ENCODE measurements around the gene EMCN. TPM values are rescaled to one million over a fixed set of nuclear protein-coding genes. Genes with fewer than 3 reads are reported as not detected.

The EMCN gene
- total and polyA plus RNA-seq, 4 donors = 13.9 to 56.6 (median 16.0) TPM

DNA sequence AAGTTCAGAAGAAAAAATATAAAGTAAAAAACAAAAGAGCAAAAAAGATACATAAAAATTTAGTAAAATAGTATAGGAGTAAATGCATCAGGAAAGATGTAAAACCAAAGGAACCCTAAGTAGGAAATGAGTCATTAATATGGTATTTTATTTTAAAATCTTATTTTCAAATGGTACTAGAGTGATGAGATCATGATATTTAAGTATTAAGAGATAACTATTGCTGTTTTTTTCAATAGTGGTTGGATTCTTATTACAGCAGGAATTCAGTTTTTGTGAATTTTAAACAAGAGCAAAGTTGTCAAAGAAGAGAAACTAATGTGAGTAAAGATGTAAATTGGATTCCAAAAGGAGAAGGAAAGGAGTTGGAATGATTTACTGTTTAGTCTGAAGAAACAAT is 20.0 kb downstream of the EMCN start:
- H3K27me3 ChIP-seq (ENCODE audit: control insufficient read depth, insufficient read depth, low read length) = no peaks in the 10 kb centered on the region
- DNase-seq (ENCODE audit: low read depth in 4 of 6, low spot score in 6 of 6) = no peak
- H3K27ac ChIP-seq (ENCODE audit: low read depth, low read length) = no peak overlapping the region
- no peaks in the 10 kb centered on the region for H3K36me3 ChIP-seq (ENCODE audit: control insufficient read depth, insufficient read depth, low read length)
- H3K4me3 ChIP-seq (ENCODE audit: low read depth, low read length) = no peak overlapping the region
- no peaks in the 10 kb centered on the region for H3K9me3 ChIP-seq (ENCODE audit: control insufficient read depth, insufficient read depth, low read length)
- no peaks in the 10 kb centered on the region for H3K4me1 ChIP-seq (ENCODE audit: control insufficient read depth, insufficient read depth, low read length)

DNA sequence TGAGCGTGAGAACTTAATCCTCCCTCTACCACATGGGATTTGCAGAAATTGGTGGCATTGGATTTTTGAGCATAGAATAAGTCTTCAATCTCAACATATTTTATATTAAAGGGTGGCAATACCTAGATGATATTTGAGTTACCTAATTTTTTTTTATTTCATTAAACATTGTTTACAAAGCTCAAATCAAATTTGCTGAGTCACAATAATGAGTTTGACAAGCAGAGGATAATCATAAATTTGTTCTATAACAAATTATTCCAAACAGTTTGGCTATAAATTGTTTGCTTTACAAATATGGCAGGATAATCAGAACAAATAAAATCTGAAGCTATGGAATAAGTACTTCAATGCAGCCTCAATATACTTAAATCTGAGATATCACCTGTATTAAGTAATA is 22.7 kb downstream of the EMCN start:
- Histone ChIP-seq H3K27me3 (ENCODE audit: control insufficient read depth, insufficient read depth, low read length) (no peaks in the 10 kb centered on the region), H3K4me3 (ENCODE audit: low read depth, low read length) (no peak overlapping the region), H3K9me3 (ENCODE audit: control insufficient read depth, insufficient read depth, low read length) (peaks cover 2% of the 10 kb centered on the region), H3K36me3 (ENCODE audit: control insufficient read depth, insufficient read depth, low read length) (no peaks in the 10 kb centered on the region), H3K4me1 (ENCODE audit: control insufficient read depth, insufficient read depth, low read length) (no peaks in the 10 kb centered on the region), H3K27ac (ENCODE audit: low read depth, low read length) (no peak overlapping the region)
- no CpG with 5 or more reads among the region's 1 CpG for WGBS (ENCODE audit: insufficient coverage)
- no peak for DNase-seq (ENCODE audit: low read depth in 4 of 6, low spot score in 6 of 6)

DNA sequence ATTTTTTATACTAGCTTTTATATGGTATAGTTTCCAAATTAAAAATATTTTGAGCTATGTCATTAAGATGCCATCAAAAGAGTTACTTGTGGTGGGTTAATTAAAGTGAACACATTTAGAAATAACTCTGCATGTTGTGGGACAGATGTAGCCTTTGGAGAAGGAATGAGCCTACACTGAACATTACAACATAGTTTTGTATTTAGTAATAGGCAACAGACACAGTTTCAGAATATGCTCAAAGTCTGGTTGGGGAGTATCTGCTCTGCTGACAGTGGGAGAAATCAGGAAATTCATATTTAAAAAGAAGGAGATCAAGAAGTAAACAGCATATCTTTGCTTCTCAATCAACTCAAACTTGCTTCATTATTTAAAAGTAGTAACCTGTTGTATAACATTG is 23.7 kb downstream of the EMCN start:
- no peak overlapping the region for H3K27ac ChIP-seq (ENCODE audit: low read depth, low read length)
- H3K36me3 ChIP-seq (ENCODE audit: control insufficient read depth, insufficient read depth, low read length) = no peaks in the 10 kb centered on the region
- no peaks in the 10 kb centered on the region for H3K4me1 ChIP-seq (ENCODE audit: control insufficient read depth, insufficient read depth, low read length)
- no peaks in the 10 kb centered on the region for H3K27me3 ChIP-seq (ENCODE audit: control insufficient read depth, insufficient read depth, low read length)
- peaks cover 2% of the 10 kb centered on the region for H3K9me3 ChIP-seq (ENCODE audit: control insufficient read depth, insufficient read depth, low read length)
- DNase-seq (ENCODE audit: low read depth in 4 of 6, low spot score in 6 of 6) = no peak
- H3K4me3 ChIP-seq (ENCODE audit: low read depth, low read length) = no peak overlapping the region

DNA sequence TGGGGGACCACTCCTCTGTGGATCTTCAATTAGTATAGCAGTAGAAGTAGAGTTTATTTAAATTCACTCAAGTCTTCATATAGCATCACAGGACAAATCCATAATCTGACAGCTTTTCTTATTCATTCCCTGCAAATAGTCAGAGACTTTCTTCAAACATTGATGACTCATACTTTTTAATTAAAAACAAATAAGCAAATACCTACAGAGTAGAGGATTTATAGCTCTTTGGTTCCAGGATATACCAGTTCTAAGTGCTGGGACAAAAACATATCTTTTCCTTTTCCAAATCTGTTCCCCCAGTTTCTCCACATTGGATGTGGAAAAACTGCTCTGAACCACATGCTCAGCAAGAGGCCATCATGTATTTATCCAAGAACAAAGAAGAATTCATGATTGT is 24.1 kb downstream of the EMCN start:
- H3K27me3 ChIP-seq (ENCODE audit: control insufficient read depth, insufficient read depth, low read length) = no peaks in the 10 kb centered on the region
- peaks cover 2% of the 10 kb centered on the region for H3K9me3 ChIP-seq (ENCODE audit: control insufficient read depth, insufficient read depth, low read length)
- H3K4me3 ChIP-seq (ENCODE audit: low read depth, low read length) = no peak overlapping the region
- no peak overlapping the region for H3K27ac ChIP-seq (ENCODE audit: low read depth, low read length)
- no peak for DNase-seq (ENCODE audit: low read depth in 4 of 6, low spot score in 6 of 6)
- no peaks in the 10 kb centered on the region for H3K4me1 ChIP-seq (ENCODE audit: control insufficient read depth, insufficient read depth, low read length)
- H3K36me3 ChIP-seq (ENCODE audit: control insufficient read depth, insufficient read depth, low read length) = no peaks in the 10 kb centered on the region

DNA sequence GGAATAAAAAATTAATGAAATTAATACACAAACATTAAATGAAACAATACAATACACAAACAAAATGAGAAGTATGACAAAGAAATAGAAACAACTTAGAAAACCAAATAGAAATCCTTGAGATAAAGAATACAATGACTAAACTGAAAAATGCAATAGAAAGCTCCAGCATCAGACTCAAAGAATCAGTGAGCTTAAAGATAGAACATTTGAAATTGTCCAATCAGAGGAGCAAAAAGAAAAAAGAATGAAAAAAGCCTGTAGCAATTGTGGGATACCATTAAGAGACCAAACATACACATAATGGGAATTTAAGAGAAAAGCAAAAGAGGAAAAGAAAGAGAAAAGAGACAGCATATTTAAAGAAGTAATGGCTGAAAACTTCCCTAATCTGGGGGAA is 25.7 kb downstream of the EMCN start:
- Histone ChIP-seq H3K27me3 (ENCODE audit: control insufficient read depth, insufficient read depth, low read length) (no peaks in the 10 kb centered on the region), H3K4me1 (ENCODE audit: control insufficient read depth, insufficient read depth, low read length) (no peaks in the 10 kb centered on the region), H3K4me3 (ENCODE audit: low read depth, low read length) (no peak overlapping the region), H3K27ac (ENCODE audit: low read depth, low read length) (no peak overlapping the region), H3K36me3 (ENCODE audit: control insufficient read depth, insufficient read depth, low read length) (no peaks in the 10 kb centered on the region), H3K9me3 (ENCODE audit: control insufficient read depth, insufficient read depth, low read length) (peaks cover 2% of the 10 kb centered on the region)
- no peak for DNase-seq (ENCODE audit: low read depth in 4 of 6, low spot score in 6 of 6)

DNA sequence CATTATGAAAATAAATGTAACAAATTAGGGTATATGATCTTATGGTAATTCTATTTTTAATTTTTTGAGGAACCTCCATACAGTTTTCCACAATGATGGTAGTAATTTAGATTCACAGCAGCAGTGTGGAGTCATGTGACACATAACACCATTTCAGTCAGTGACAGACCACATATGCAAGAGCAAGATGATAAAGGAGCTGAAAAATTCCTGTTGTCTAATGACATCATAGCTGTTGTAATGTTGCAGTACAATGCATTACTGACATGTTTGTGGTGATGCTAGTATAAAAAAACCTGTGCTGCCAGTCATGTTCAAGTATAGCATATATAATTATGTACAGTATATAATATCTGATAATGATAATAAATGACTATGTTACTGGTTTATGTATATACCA is 28.5 kb downstream of the EMCN start:
- Histone ChIP-seq H3K27ac (ENCODE audit: low read depth, low read length) (no peak overlapping the region), H3K4me1 (ENCODE audit: control insufficient read depth, insufficient read depth, low read length) (no peaks in the 10 kb centered on the region), H3K27me3 (ENCODE audit: control insufficient read depth, insufficient read depth, low read length) (no peaks in the 10 kb centered on the region), H3K4me3 (ENCODE audit: low read depth, low read length) (no peak overlapping the region), H3K36me3 (ENCODE audit: control insufficient read depth, insufficient read depth, low read length) (no peaks in the 10 kb centered on the region), H3K9me3 (ENCODE audit: control insufficient read depth, insufficient read depth, low read length) (peaks cover 2% of the 10 kb centered on the region)
- no peak for DNase-seq (ENCODE audit: low read depth in 4 of 6, low spot score in 6 of 6)

DNA sequence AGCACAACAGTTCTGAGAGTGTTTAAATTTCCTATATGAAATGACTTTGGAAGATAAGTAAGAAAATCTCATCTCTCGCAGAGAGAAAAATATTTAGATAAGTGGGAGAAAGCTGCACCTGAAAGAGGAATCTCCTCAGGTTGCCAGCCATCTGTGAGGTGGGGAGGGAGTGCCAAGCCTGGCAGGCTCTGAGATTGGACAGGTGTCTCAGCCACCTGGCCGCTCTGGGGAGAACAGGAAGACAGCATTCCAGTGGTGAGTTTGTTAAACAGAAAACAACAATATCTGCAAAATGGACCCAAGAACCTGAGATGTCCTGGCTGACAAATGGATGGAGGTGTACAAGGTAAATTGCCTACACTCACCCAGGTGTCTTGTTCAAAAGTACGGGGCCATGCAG is 31.3 kb downstream of the EMCN start:
- WGBS (ENCODE audit: insufficient coverage) = 86% methylated on average over 1 of the region's 3 CpGs
- Histone ChIP-seq H3K36me3 (ENCODE audit: control insufficient read depth, insufficient read depth, low read length) (no peaks in the 10 kb centered on the region), H3K27ac (ENCODE audit: low read depth, low read length) (no peak overlapping the region), H3K27me3 (ENCODE audit: control insufficient read depth, insufficient read depth, low read length) (no peaks in the 10 kb centered on the region), H3K4me1 (ENCODE audit: control insufficient read depth, insufficient read depth, low read length) (no peaks in the 10 kb centered on the region), H3K9me3 (ENCODE audit: control insufficient read depth, insufficient read depth, low read length) (no peaks in the 10 kb centered on the region), H3K4me3 (ENCODE audit: low read depth, low read length) (no peak overlapping the region)
- DNase-seq (ENCODE audit: low read depth in 4 of 6, low spot score in 6 of 6) = no peak

DNA sequence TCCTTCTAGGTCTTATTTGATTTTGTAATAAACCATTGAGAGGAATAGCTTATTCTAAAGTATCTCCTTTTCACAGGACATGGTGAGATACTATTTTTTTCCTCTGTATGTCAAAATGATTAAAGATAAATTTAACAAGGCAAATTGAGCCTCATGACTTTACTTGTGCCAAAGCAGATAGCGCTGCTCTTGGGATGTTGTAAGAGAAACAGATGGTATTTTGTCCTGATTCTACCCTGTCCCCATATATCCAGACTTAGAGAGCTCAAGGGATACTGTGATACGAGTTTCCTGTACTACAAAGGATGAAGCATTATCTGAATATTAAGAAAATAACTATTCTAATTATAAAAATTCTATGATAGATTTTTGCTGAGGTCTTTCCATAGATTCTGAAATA is 34.0 kb downstream of the EMCN start:
- no peak for DNase-seq (ENCODE audit: low read depth in 4 of 6, low spot score in 6 of 6)
- no peak overlapping the region for H3K27ac ChIP-seq (ENCODE audit: low read depth, low read length)

DNA sequence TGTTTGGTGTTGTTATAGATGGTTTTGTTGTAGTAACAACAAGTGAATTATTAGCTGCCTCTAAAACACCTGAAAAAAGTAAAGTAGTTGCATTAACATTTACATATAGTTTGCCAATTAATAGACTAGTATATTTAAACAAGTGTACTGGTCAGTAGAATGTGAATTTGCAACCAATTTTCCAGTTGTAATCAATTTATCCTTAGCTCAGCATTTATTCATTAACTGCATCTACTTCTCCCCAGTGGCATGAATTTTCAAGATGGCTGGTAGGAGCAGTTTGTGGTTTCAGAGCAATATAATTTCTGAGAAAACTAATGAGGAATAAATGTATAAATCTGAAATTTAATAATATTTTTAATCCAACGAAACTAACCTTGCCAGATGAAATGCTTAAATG is 37.9 kb downstream of the EMCN start:
- Histone ChIP-seq H3K27me3 (ENCODE audit: control insufficient read depth, insufficient read depth, low read length) (no peaks in the 10 kb centered on the region), H3K4me1 (ENCODE audit: control insufficient read depth, insufficient read depth, low read length) (no peaks in the 10 kb centered on the region), H3K27ac (ENCODE audit: low read depth, low read length) (no peak overlapping the region), H3K36me3 (ENCODE audit: control insufficient read depth, insufficient read depth, low read length) (no peaks in the 10 kb centered on the region), H3K9me3 (ENCODE audit: control insufficient read depth, insufficient read depth, low read length) (no peaks in the 10 kb centered on the region), H3K4me3 (ENCODE audit: low read depth, low read length) (no peak overlapping the region)
- no CpG with 5 or more reads among the region's 1 CpG for WGBS (ENCODE audit: insufficient coverage)
- no peak for DNase-seq (ENCODE audit: low read depth in 4 of 6, low spot score in 6 of 6)

More for the DNA sequence above, 34.0 kb downstream of the EMCN start:
- H3K4me1 ChIP-seq (ENCODE audit: control insufficient read depth, insufficient read depth, low read length) = no peaks in the 10 kb centered on the region
- no peaks in the 10 kb centered on the region for H3K27me3 ChIP-seq (ENCODE audit: control insufficient read depth, insufficient read depth, low read length)
- WGBS (ENCODE audit: insufficient coverage) = no CpG with 5 or more reads among the region's 2 CpGs
- no peaks in the 10 kb centered on the region for H3K36me3 ChIP-seq (ENCODE audit: control insufficient read depth, insufficient read depth, low read length)
- H3K4me3 ChIP-seq (ENCODE audit: low read depth, low read length) = no peak overlapping the region
- no peaks in the 10 kb centered on the region for H3K9me3 ChIP-seq (ENCODE audit: control insufficient read depth, insufficient read depth, low read length)

DNA sequence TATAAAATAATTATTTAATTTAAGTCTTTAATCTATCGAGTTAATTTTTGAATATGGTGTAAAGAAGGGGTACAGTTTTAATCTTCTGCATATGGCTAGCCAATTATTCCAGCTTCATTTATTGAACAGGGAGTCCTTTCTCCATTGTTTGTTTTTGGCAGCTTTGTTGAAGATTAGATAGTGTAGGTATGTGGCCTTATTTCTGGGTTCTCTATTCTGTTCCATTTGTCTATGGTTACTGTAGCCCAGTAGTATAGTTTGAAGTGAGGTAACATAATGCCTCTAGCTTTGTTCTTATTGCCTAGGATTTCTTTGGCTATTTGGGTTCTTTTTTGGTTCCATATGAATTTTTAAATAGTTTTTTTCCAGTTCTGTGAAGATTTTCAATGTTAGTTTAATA is 48.3 kb downstream of the EMCN start:
- Histone ChIP-seq H3K27me3 (ENCODE audit: control insufficient read depth, insufficient read depth, low read length) (no peaks in the 10 kb centered on the region), H3K4me1 (ENCODE audit: control insufficient read depth, insufficient read depth, low read length) (no peaks in the 10 kb centered on the region), H3K4me3 (ENCODE audit: low read depth, low read length) (no peak overlapping the region), H3K9me3 (ENCODE audit: control insufficient read depth, insufficient read depth, low read length) (no peaks in the 10 kb centered on the region), H3K36me3 (ENCODE audit: control insufficient read depth, insufficient read depth, low read length) (no peaks in the 10 kb centered on the region), H3K27ac (ENCODE audit: low read depth, low read length) (no peak overlapping the region)
- DNase-seq (ENCODE audit: low read depth in 4 of 6, low spot score in 6 of 6) = no peak
- no CpG with 5 or more reads among the region's 1 CpG for WGBS (ENCODE audit: insufficient coverage)

DNA sequence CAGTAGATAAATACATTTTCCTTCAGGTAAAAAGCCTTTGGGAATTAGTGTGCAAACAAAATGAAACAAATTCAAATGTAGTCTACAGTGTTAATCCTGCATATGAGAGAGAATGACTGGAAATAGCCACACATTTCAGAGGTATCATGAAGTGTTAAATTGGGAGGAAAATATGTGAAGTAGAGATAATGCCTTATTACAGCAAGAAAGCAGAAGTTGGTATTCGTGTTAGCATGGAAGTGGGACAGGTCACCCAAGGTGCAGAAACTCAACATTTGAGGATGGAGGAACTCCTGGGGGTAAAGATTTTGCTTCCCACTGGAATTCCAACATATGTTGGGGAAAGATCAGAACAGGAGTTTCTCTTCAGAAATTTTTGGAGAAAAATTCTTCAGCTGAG is 51.3 kb downstream of the EMCN start:
- Histone ChIP-seq H3K27ac (ENCODE audit: low read depth, low read length) (no peak overlapping the region), H3K27me3 (ENCODE audit: control insufficient read depth, insufficient read depth, low read length) (no peaks in the 10 kb centered on the region), H3K9me3 (ENCODE audit: control insufficient read depth, insufficient read depth, low read length) (no peaks in the 10 kb centered on the region), H3K4me3 (ENCODE audit: low read depth, low read length) (no peak overlapping the region), H3K4me1 (ENCODE audit: control insufficient read depth, insufficient read depth, low read length) (no peaks in the 10 kb centered on the region), H3K36me3 (ENCODE audit: control insufficient read depth, insufficient read depth, low read length) (no peaks in the 10 kb centered on the region)
- no peak for DNase-seq (ENCODE audit: low read depth in 4 of 6, low spot score in 6 of 6)
- whole genome bisulfite sequencing (ENCODE audit: insufficient coverage) = 92% methylated on average over 1 of the region's 1 CpG
